Liver (tissue), 9 donors: ENCODE data around the gene SUZ12. TPM values are rescaled to one million over a fixed set of nuclear protein-coding genes. Genes with fewer than 3 reads are reported as not detected.
"Not testable (repeated sequence)": the region's sequence is repeated elsewhere in the genome, so short reads cannot be mapped to it uniquely, and the experiment has no call there.

Source experiments
- DNase-seq: peaks from one replicate; pipeline ENCODE4 v3.0.0-alpha.2; 2017; ENCODE audit warnings: low spot score
- H3K27ac ChIP-seq, 2 donors: one replicate each; pipeline ENCODE4 v1.7.0; 2013; ENCODE audit warnings: inconsistent platforms in 2 of 2, low read length in 2 of 2, control low read depth in 1 of 2, low read depth in 1 of 2, mild to moderate bottlenecking in 1 of 2
- H3K27me3 ChIP-seq, 4 donors: one replicate each; pipeline versions ENCODE4 v1.6.1 to v1.7.0; 2013; ENCODE audit warnings: low read length in 3 of 4, inconsistent platforms in 1 of 4, mild to moderate bottlenecking in 1 of 4, moderate library complexity in 1 of 4; ENCODE audit not compliant: control insufficient read depth in 4 of 4, insufficient read depth in 4 of 4
- H3K36me3 ChIP-seq, 4 donors: one replicate each; pipeline versions ENCODE4 v1.6.1 to v1.7.0; 2013; ENCODE audit warnings: low read length in 3 of 4, mild to moderate bottlenecking in 3 of 4, low read depth in 1 of 4, moderate library complexity in 1 of 4; ENCODE audit not compliant: control insufficient read depth in 4 of 4, insufficient read depth in 3 of 4
- H3K4me1 ChIP-seq, 4 donors: one replicate each; pipeline versions ENCODE4 v1.6.1 to v1.7.0; 2013; ENCODE audit warnings: low read length in 3 of 4, mild to moderate bottlenecking in 3 of 4, moderate library complexity in 1 of 4; ENCODE audit not compliant: control insufficient read depth in 4 of 4, insufficient read depth in 4 of 4
- H3K4me3 ChIP-seq, 3 donors: one replicate each; pipeline versions ENCODE4 v1.6.1 to v1.7.0; 2013; ENCODE audit warnings: low read length in 3 of 3, control low read depth in 1 of 3, low read depth in 1 of 3, mild to moderate bottlenecking in 1 of 3
- H3K9ac ChIP-seq, 2 donors: one replicate each; pipeline ENCODE4 v1.7.0; 2013; ENCODE audit warnings: low read length in 2 of 2, mild to moderate bottlenecking in 2 of 2, moderate library complexity in 2 of 2, control low read depth in 1 of 2, low read depth in 1 of 2
- H3K9me3 ChIP-seq, 4 donors: one replicate each; pipeline versions ENCODE4 v1.6.1 to v1.7.0; 2013; ENCODE audit warnings: low read length in 3 of 4; ENCODE audit not compliant: control insufficient read depth in 4 of 4
- ATF3 ChIP-seq: IDR thresholded peaks from 2 replicates; pipeline ENCODE4 v1.6.1; 2016; ENCODE audit warnings: antibody characterized with exemption
- CTCF ChIP-seq: fragments of 150-350 bp; IDR thresholded peaks from 2 replicates; pipeline ENCODE4 v1.5.1; 2017; ENCODE audit warnings: improper control_type of control experiment, low read depth, low read length; ENCODE audit not compliant: missing input control
- EGR1 ChIP-seq, 2 donors: IDR thresholded peaks; 2 replicates each; pipeline ENCODE4 v1.6.1; 2016 to 2018; ENCODE audit warnings: antibody characterized with exemption in 2 of 2, low read depth in 2 of 2
- FOXA1 ChIP-seq: IDR thresholded peaks from 2 replicates; pipeline ENCODE4 v1.6.1; 2016; ENCODE audit warnings: antibody characterized with exemption
- FOXA2 ChIP-seq: IDR thresholded peaks from 2 replicates; pipeline ENCODE4 v1.6.1; 2016; ENCODE audit warnings: antibody characterized with exemption
- HNF4A ChIP-seq, 2 donors: conservative IDR thresholded peaks; 2 replicates each; pipeline ENCODE4 v1.6.1; 2016; ENCODE audit warnings: antibody characterized with exemption in 2 of 2, mild to moderate bottlenecking in 2 of 2
- HNF4G ChIP-seq: IDR thresholded peaks from 2 replicates; pipeline ENCODE4 v1.6.1; 2016; ENCODE audit warnings: antibody characterized with exemption
- JUND ChIP-seq, 2 donors: IDR thresholded peaks; 2 replicates each; pipeline ENCODE4 v1.6.1; 2016; ENCODE audit warnings: antibody characterized with exemption in 2 of 2
- MAX ChIP-seq: IDR thresholded peaks from 2 replicates; pipeline ENCODE4 v1.6.1; 2016; ENCODE audit warnings: antibody characterized with exemption
- NR2F2 ChIP-seq: IDR thresholded peaks from 2 replicates; pipeline ENCODE4 v1.6.1; 2016; ENCODE audit warnings: antibody characterized with exemption
- RAD21 ChIP-seq, 2 donors: IDR thresholded peaks; 2 replicates each; pipeline ENCODE4 v1.6.1; 2016; ENCODE audit warnings: antibody characterized with exemption in 2 of 2, mild to moderate bottlenecking in 2 of 2
- REST ChIP-seq: IDR thresholded peaks from 2 replicates; pipeline ENCODE4 v1.6.1; 2016; ENCODE audit warnings: antibody characterized with exemption, mild to moderate bottlenecking
- SP1 ChIP-seq: IDR thresholded peaks from 2 replicates; pipeline ENCODE4 v1.6.1; 2018; ENCODE audit warnings: antibody characterized with exemption, mild to moderate bottlenecking
- TAF1 ChIP-seq: conservative IDR thresholded peaks from 2 replicates; pipeline ENCODE4 v1.6.1; 2016; ENCODE audit warnings: antibody characterized with exemption, mild to moderate bottlenecking
- YY1 ChIP-seq: IDR thresholded peaks from 2 replicates; pipeline ENCODE4 v1.6.1; 2016; ENCODE audit warnings: antibody characterized with exemption, mild to moderate bottlenecking
- ZBTB33 ChIP-seq: IDR thresholded peaks from 2 replicates; pipeline ENCODE4 v1.6.1; 2016; ENCODE audit warnings: antibody characterized with exemption
- WGBS: extraction: QIAGEN DNeasy Blood & Tissue Kit; methylation state at CpG from one replicate; pipeline ENCODE4 v1.1.7; 2013; 5-methylcytosine and 5-hydroxymethylcytosine counted together
- polyA plus RNA-seq, 2 donors: library from polyadenylated mRNA; stranded (reverse) in 1 of 2; unstranded in 1 of 2; fragments of 200-250 nt in 1 of 2; fragments of >200 nt in 1 of 2; fragmentation: Nextera tagmentation in 1 of 2; extraction: Ambion mirVana in 1 of 2; gene quantifications; one replicate each; pipeline versions ENCODE4 v1.2.1 to v1.2.3, GENCODE V29; 2013 to 2015
- total RNA-seq, 2 donors: library from RNA; depleted of rRNA; stranded (reverse); fragments of >200 nt; gene quantifications; one replicate each; pipeline ENCODE4 v1.2.3, GENCODE V29; 2014
- donor health status: healthy.
- donor health status: healthy.
- donor health status: healthy.
- donor health status: healthy.
- donor health status: healthy.

Gene SUZ12
- total and polyA plus RNA-seq, 4 donors = 5.2 to 32.4 (median 9.7) TPM

- Histone ChIP-seq H3K9me3 (no peaks in the 10 kb centered on the region), H3K9ac (no peak overlapping the region), H3K27ac (no peak overlapping the region), H3K4me3 (no peak overlapping the region), H3K27me3 (no peaks in the 10 kb centered on the region), H3K36me3 (no peaks in the 10 kb centered on the region), H3K4me1 (no peaks in the 10 kb centered on the region)
- DNase-seq = no peak
- no peak for TF ChIP-seq EGR1 (IDR thresholded peaks at IDR 0.05; ENCODE audit: low read depth in 2 of 2)
- no peak for TF ChIP-seq MAX
- no peak for TF ChIP-seq HNF4A (conservative IDR thresholded peaks at IDR 0.05)
- no peak for TF ChIP-seq REST
- no peak for TF ChIP-seq ZBTB33
Measured at GRCh38 chr17:31908386-31908785, 28.4 kb upstream of the SUZ12 start.

- H3K4me1 ChIP-seq, H3K4me3 ChIP-seq, H3K9ac ChIP-seq, DNase-seq, H3K27ac ChIP-seq, H3K36me3 ChIP-seq, H3K27me3 ChIP-seq, H3K9me3 ChIP-seq: not testable (repeated sequence)
- peak in 1 of 2 donors; percentile 8 for TF ChIP-seq RAD21 (IDR thresholded peaks at IDR 0.05)
- 55% methylated on average over 6 of the region's 6 CpGs for WGBS
Measured at GRCh38 chr17:31912705-31913104, 24.1 kb upstream of the SUZ12 start.

- H3K27ac ChIP-seq = no peak overlapping the region
- H3K36me3 ChIP-seq = no peaks in the 10 kb centered on the region
- no peak overlapping the region for H3K9ac ChIP-seq
- peaks cover 0 to 6% (median 4%) of the 10 kb centered on the region in 4 donors for H3K4me1 ChIP-seq
- DNase-seq = no peak
- no peaks in the 10 kb centered on the region for H3K27me3 ChIP-seq
- no peaks in the 10 kb centered on the region for H3K9me3 ChIP-seq
- WGBS = 96% methylated on average over 3 of the region's 3 CpGs
- no peak overlapping the region for H3K4me3 ChIP-seq
- no peak for TF ChIP-seq EGR1 (IDR thresholded peaks at IDR 0.05; ENCODE audit: low read depth in 2 of 2)
- no peak for TF ChIP-seq TAF1
- no peak for TF ChIP-seq CTCF
- TF ChIP-seq SP1 = no peak
- TF ChIP-seq JUND (IDR thresholded peaks at IDR 0.05) = no peak
- no peak for TF ChIP-seq REST
- no peak for TF ChIP-seq HNF4G
- no peak for TF ChIP-seq FOXA1
- no peak for TF ChIP-seq FOXA2
- no peak for TF ChIP-seq HNF4A (conservative IDR thresholded peaks at IDR 0.05)
- no peak for TF ChIP-seq MAX
- no peak for TF ChIP-seq ATF3
- TF ChIP-seq RAD21 (IDR thresholded peaks at IDR 0.05) = no peak
- TF ChIP-seq NR2F2 = no peak
- no peak for TF ChIP-seq YY1
Measured at GRCh38 chr17:31915456-31916100, 21.2 kb upstream of the SUZ12 start.
